ENCODE measurements around the gene ACOXL. TPM values are rescaled to one million over a fixed set of nuclear protein-coding genes. Genes with fewer than 3 reads are reported as not detected.

ACOXL gene
- total and polyA plus RNA-seq, 10 of the 15 experiments (the other 5 are each of a cell fraction or from before 2014, with no cell fraction given): 0.05 to 1.3 (median 0.71) TPM

- TF ChIP-seq SKIL (IDR thresholded peaks at IDR 0.05; ENCODE audit: low read depth, poor library complexity, severe bottlenecking): no peak
- TF ChIP-seq GATAD2B (conservative IDR thresholded peaks at IDR 0.05; ENCODE audit: low read depth): 0 out of 2 replicates have a peak, but pooled peaks have one; percentile 19
- peak; percentile 92 for TF ChIP-seq SMC3 (IDR thresholded peaks at IDR 0.05; ENCODE audit: borderline replicate concordance, low read length)
- peak; percentile 84 to 95 (median 91) for TF ChIP-seq CTCF (IDR thresholded peaks at IDR 0.05 in 2 of 3, conservative IDR thresholded peaks at IDR 0.05 in 1 of 3; ENCODE audit: control insufficient read depth in 2 of 3, extremely low read depth in 1 of 3, insufficient read depth in 1 of 3, low read depth in 3 of 3, low read length in 3 of 3)
- TF ChIP-seq, protein P1, sequence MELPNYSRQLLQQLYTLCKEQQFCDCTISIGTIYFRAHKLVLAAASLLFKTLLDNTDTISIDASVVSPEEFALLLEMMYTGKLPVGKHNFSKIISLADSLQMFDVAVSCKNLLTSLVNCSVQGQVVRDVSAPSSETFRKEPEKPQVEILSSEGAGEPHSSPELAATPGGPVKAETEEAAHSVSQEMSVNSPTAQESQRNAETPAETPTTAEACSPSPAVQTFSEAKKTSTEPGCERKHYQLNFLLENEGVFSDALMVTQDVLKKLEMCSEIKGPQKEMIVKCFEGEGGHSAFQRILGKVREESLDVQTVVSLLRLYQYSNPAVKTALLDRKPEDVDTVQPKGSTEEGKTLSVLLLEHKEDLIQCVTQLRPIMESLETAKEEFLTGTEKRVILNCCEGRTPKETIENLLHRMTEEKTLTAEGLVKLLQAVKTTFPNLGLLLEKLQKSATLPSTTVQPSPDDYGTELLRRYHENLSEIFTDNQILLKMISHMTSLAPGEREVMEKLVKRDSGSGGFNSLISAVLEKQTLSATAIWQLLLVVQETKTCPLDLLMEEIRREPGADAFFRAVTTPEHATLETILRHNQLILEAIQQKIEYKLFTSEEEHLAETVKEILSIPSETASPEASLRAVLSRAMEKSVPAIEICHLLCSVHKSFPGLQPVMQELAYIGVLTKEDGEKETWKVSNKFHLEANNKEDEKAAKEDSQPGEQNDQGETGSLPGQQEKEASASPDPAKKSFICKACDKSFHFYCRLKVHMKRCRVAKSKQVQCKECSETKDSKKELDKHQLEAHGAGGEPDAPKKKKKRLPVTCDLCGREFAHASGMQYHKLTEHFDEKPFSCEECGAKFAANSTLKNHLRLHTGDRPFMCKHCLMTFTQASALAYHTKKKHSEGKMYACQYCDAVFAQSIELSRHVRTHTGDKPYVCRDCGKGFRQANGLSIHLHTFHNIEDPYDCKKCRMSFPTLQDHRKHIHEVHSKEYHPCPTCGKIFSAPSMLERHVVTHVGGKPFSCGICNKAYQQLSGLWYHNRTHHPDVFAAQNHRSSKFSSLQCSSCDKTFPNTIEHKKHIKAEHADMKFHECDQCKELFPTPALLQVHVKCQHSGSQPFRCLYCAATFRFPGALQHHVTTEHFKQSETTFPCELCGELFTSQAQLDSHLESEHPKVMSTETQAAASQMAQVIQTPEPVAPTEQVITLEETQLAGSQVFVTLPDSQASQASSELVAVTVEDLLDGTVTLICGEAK (IDR thresholded peaks at IDR 0.05; ENCODE audit: borderline replicate concordance): no peak
- peak; percentile 93 for TF ChIP-seq RAD21 (IDR thresholded peaks at IDR 0.05; ENCODE audit: insufficient read depth, low read depth, low read length)
- TF ChIP-seq RB1 (IDR thresholded peaks at IDR 0.05; ENCODE audit: borderline replicate concordance): 0 out of 2 replicates have a peak, but pooled peaks have one; percentile 15
- TF ChIP-seq ZNF24 (IDR thresholded peaks at IDR 0.05): 0 out of 2 replicates have a peak, but pooled peaks have one; percentile 37
- no peak for TF ChIP-seq MTA3 (IDR thresholded peaks at IDR 0.05; ENCODE audit: borderline replicate concordance, low read length)
- TF ChIP-seq, protein P2, sequence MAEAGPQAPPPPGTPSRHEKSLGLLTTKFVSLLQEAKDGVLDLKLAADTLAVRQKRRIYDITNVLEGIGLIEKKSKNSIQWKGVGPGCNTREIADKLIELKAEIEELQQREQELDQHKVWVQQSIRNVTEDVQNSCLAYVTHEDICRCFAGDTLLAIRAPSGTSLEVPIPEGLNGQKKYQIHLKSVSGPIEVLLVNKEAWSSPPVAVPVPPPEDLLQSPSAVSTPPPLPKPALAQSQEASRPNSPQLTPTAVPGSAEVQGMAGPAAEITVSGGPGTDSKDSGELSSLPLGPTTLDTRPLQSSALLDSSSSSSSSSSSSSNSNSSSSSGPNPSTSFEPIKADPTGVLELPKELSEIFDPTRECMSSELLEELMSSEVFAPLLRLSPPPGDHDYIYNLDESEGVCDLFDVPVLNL (IDR thresholded peaks at IDR 0.05; ENCODE audit: low read depth, low read length): no peak
- TF ChIP-seq CBX3 (IDR thresholded peaks at IDR 0.05; ENCODE audit: borderline replicate concordance, low read depth): no peak
- TF ChIP-seq SUZ12 (IDR thresholded peaks at IDR 0.05; ENCODE audit: unreplicated experiment): peak; percentile 61
- TF ChIP-seq CHD2 (IDR thresholded peaks at IDR 0.05; ENCODE audit: borderline replicate concordance, low read depth, low read length): no peak
- TF ChIP-seq TCF7 (IDR thresholded peaks at IDR 0.05; ENCODE audit: borderline replicate concordance): no peak
- TF ChIP-seq EZH2 (IDR thresholded peaks at IDR 0.05; ENCODE audit: borderline replicate concordance, control insufficient read depth, low read depth, low read length): peak; percentile 88; the same call in 1 of the 2 replicates
- peak; percentile 34; the same call in 1 of the 2 replicates for TF ChIP-seq SMARCA5 (IDR thresholded peaks at IDR 0.05)
- peak; percentile 92 for TF ChIP-seq NFXL1 (IDR thresholded peaks at IDR 0.05; ENCODE audit: borderline replicate concordance)
Observed at GRCh38 chr2:111116843-111117597, 384.6 kb downstream of the ACOXL start (continued).

Measured in GM12878 (cell line).